Lower lobe of right lung (tissue), 2 donors: ENCODE results near the gene HOMEZ. TPM values are rescaled to one million over a fixed set of nuclear protein-coding genes. Genes with fewer than 3 reads are reported as not detected.

ENCODE experiments used
- ATAC-seq, 2 donors: fragments of 200-7000 bp; cut with Tn5 transposase; one replicate each; pipeline ENCODE4 v1.9.1; 2020 to 2022; ENCODE audit warnings: mild to moderate bottlenecking in 2 of 2, moderate library complexity in 2 of 2
- DNase-seq: peaks from one replicate; pipeline ENCODE4 v3.0.0-alpha.2; 2020
- H3K27ac ChIP-seq: fragments of 200-600 bp; one replicate; pipeline ENCODE4 v1.8.0; 2022
- H3K27me3 ChIP-seq: fragments of 200-600 bp; one replicate; pipeline ENCODE4 v1.8.0; 2022; ENCODE audit warnings: low read depth
- H3K36me3 ChIP-seq: fragments of 200-600 bp; one replicate; pipeline ENCODE4 v1.8.0; 2022; ENCODE audit warnings: mild to moderate bottlenecking
- H3K4me1 ChIP-seq: fragments of 200-600 bp; one replicate; pipeline ENCODE4 v1.8.0; 2022
- H3K4me3 ChIP-seq: fragments of 200-600 bp; one replicate; pipeline ENCODE4 v1.8.0; 2022; ENCODE audit warnings: mild to moderate bottlenecking
- H3K9me3 ChIP-seq: fragments of 200-600 bp; one replicate; pipeline ENCODE4 v1.8.0; 2022
- intact Hi-C: fragments of 100-400 bp; cut with DNase I; formaldehyde crosslinking; loops from one replicate; pipeline ENCODE4 v1.11.0; 2022
- total RNA-seq: library from RNA; stranded (reverse); fragmentation: NEBNext Ultra II Directional; extraction: Animal tissue kit (Norgen Biotek cat#: 25700); gene quantifications from one replicate; pipeline ENCODE4 v1.2.1, GENCODE V29; 2021
- TF ChIP-seq, protein P1 (sequence below): fragments of 200-600 bp; IDR thresholded peaks from one replicate; pipeline ENCODE4 v1.8.0; 2022; ENCODE audit warnings: antibody characterized with exemption, mild to moderate bottlenecking
- donor health status: DM: no; HTN: yes; CAD: no; lungs with severe emphysema.

Gene HOMEZ
- total RNA-seq, 1 donor from 2014 or later: 12.4 TPM

GRCh38 chr14:23324993-23325392, 39.1 kb upstream of the HOMEZ start:
- H3K27me3 ChIP-seq: no peaks in the 10 kb centered on the region
- no peak for ATAC-seq
- intact Hi-C loops: no loop called here

GRCh38 chr14:23324455-23324846, 38.5 kb upstream of the HOMEZ start:
- Histone ChIP-seq H3K27ac (no peak overlapping the region), H3K36me3 (peaks cover 36% of the 10 kb centered on the region), H3K4me3 (no peak overlapping the region), H3K9me3 (no peaks in the 10 kb centered on the region), H3K4me1 (peaks cover 23% of the 10 kb centered on the region), H3K27me3 (no peaks in the 10 kb centered on the region)
- ATAC-seq: no peak
- intact Hi-C loops: no loop called here
- no peak for DNase-seq
- TF ChIP-seq, protein P1, sequence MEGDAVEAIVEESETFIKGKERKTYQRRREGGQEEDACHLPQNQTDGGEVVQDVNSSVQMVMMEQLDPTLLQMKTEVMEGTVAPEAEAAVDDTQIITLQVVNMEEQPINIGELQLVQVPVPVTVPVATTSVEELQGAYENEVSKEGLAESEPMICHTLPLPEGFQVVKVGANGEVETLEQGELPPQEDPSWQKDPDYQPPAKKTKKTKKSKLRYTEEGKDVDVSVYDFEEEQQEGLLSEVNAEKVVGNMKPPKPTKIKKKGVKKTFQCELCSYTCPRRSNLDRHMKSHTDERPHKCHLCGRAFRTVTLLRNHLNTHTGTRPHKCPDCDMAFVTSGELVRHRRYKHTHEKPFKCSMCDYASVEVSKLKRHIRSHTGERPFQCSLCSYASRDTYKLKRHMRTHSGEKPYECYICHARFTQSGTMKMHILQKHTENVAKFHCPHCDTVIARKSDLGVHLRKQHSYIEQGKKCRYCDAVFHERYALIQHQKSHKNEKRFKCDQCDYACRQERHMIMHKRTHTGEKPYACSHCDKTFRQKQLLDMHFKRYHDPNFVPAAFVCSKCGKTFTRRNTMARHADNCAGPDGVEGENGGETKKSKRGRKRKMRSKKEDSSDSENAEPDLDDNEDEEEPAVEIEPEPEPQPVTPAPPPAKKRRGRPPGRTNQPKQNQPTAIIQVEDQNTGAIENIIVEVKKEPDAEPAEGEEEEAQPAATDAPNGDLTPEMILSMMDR: no peak

More at GRCh38 chr14:23324993-23325392, 39.1 kb upstream of the HOMEZ start:
- Histone ChIP-seq H3K4me3 (no peak overlapping the region), H3K4me1 (peaks cover 20% of the 10 kb centered on the region), H3K36me3 (peaks cover 36% of the 10 kb centered on the region), H3K9me3 (no peaks in the 10 kb centered on the region), H3K27ac (no peak overlapping the region)
- no peak for DNase-seq
- TF ChIP-seq, protein P1: no peak

DNA sequence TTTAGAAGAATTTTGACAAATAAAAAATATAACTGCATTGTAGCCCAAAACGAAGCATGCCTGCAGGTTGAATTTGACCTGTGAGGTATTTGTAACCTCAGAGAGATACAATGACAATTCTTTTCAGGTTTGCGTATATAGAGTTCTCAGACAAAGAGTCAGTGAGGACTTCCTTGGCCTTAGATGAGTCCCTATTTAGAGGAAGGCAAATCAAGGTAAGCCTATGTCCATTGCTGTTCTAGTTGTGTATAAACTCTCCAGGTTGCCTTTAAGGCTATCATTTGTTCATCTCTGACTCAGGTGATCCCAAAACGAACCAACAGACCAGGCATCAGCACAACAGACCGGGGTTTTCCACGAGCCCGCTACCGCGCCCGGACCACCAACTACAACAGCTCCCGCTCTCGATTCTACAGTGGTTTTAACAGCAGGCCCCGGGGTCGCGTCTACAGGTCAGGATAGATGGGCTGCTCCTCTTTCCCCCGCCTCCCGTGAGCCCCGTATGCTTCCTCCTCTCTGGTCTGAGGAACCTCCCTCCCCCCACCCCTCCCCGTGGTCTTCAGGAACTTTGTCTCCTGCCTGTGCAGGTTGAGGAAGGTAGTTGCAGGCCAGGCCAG, 38.0 kb upstream of the HOMEZ start:
- Histone ChIP-seq H3K4me3 (no peak overlapping the region), H3K9me3 (no peaks in the 10 kb centered on the region), H3K27ac (no peak overlapping the region), H3K36me3 (peaks cover 36% of the 10 kb centered on the region), H3K4me1 (peaks cover 23% of the 10 kb centered on the region), H3K27me3 (no peaks in the 10 kb centered on the region)
- ATAC-seq (no peak), DNase-seq (no peak)
- intact Hi-C loops: no loop called here
- TF ChIP-seq, protein P1: no peak

- intact Hi-C loops: no loop called here
- H3K27me3 ChIP-seq: no peaks in the 10 kb centered on the region
- peaks cover 23% of the 10 kb centered on the region for H3K4me1 ChIP-seq
- peak overlapping the region; percentile 95 for H3K27ac ChIP-seq
- TF ChIP-seq, protein P1: no peak
- peaks cover 36% of the 10 kb centered on the region for H3K36me3 ChIP-seq
- no peak for ATAC-seq
- DNase-seq: no peak
- peak overlapping the region; percentile 71 for H3K4me3 ChIP-seq
- H3K9me3 ChIP-seq: no peaks in the 10 kb centered on the region
These were observed 36.9 kb upstream of the HOMEZ start for GRCh38 chr14:23322568-23323517.

GRCh38 chr14:23321572-23322547, 35.9 kb upstream of the HOMEZ start:
- DNase-seq: no peak
- Histone ChIP-seq H3K27me3 (no peaks in the 10 kb centered on the region), H3K27ac (peak overlapping the region; percentile 95), H3K4me3 (peak overlapping the region; percentile 71), H3K4me1 (peaks cover 23% of the 10 kb centered on the region), H3K9me3 (no peaks in the 10 kb centered on the region), H3K36me3 (peaks cover 39% of the 10 kb centered on the region)
- TF ChIP-seq, protein P1: no peak
- intact Hi-C loops: no loop called here
- ATAC-seq: peak; percentile 23 to 46
